Astrocyte of the hippocampus (primary cell): ENCODE results near the gene PARP6.

Experiments used
- DNase-seq: peaks from one replicate; pipeline ENCODE4 v3.0.0; 2011; ENCODE audit warnings: low read depth, low spot score

PARP6 gene

GRCh38 chr15:72272213-72272996 is at the start of gene PARP6:
PARP6 (minus strand) TSS chr15:72272554; CDS start chr15:72267477, 5,077 bp downstream.
- peak; percentile 99 for DNase-seq

- DNase-seq = peak; percentile 90
These were observed 47.8 kb upstream of the PARP6 start, which contains the start of gene CELF6 for GRCh38 chr15:72319985-72320671. CELF6 (minus strand) TSS chr15:72320157; CDS start chr15:72319874, 283 bp downstream.

DNA sequence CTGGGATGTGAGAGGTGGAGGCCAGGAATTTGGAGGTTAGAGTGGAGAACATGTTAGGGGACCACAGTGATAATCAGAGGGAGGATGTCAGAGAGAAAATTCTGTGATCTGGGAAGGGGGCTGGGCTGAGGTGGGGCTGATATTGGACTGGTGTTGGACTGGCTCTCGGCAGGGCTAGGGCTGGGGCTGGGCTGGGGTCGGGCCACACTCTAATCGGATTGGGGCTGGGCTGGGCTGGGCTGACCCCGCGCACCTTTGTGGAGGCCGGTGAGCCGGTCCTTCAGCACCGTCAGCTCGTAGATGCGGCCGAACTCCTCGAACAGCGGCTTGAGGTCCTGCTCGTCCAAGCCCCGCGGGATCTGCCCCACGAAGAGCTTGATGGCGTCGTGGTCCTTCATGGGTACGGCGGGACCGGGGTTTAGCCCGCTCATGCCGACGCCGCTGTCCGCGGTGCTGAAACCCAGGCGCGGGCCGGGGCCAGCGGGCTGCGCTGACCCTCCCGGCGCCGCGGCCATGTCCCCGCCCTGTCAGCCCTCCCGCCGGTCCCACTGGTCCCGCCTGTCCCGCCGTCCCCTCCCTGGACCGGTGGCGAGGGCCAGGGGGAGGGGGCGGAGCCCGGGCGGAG is 47.1 kb upstream of the PARP6 start:
- DNase-seq = peak; percentile 90

DNA sequence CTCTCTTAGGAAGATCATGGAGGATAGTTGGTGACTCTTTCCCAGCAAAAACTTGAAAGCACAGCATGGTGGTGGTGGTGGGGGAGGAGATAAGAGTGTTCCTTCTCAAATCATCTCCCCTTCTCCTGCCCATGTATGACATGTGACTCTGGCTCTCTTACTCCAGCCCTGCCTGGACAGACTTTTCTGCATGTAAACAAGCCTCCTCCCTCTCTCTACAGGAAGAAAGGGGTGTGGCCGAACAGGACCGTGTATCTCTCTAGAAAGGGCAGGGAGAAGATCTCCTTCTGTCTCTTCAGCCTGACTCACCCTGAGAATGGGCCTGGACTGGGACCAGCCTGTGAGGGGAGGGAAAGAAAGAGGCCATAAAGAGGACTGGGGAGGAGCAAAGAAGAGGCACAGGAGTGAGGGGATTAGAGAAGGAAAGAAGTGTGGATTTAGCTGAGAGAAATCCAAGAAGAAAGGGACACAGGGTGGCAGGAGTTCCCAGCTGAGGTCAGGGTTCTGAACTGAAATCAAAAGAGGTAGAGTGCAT is 46.1 kb upstream of the PARP6 start:
- no peak for DNase-seq

- no peak for DNase-seq
These were observed 43.5 kb upstream of the PARP6 start for GRCh38 chr15:72315706-72316370.

DNA sequence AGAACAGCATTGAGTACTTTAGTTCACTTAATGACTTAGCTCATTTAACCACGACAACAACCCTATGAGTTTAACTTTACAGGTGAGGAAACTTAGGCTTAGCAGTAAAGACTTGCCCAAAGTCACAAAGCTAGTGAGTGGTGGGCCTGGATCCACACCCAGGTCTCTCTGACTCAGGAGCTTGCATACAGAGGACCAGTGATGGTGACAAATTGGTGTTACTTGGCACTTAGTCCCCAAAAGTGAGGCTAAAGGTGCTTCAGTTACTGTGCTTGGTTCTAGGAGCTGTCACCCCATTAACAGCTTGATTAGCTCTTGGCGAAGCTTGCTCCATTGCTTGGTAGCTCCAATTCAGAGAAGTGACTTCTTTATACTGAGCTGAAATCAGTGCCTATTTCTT is 41.5 kb upstream of the PARP6 start:
- no peak for DNase-seq

- no peak for DNase-seq
These were observed 41.1 kb upstream of the PARP6 start for GRCh38 chr15:72313448-72313840.

GRCh38 chr15:72312605-72313447 is 40.5 kb upstream of the PARP6 start:
- DNase-seq = peak; percentile 79

DNA sequence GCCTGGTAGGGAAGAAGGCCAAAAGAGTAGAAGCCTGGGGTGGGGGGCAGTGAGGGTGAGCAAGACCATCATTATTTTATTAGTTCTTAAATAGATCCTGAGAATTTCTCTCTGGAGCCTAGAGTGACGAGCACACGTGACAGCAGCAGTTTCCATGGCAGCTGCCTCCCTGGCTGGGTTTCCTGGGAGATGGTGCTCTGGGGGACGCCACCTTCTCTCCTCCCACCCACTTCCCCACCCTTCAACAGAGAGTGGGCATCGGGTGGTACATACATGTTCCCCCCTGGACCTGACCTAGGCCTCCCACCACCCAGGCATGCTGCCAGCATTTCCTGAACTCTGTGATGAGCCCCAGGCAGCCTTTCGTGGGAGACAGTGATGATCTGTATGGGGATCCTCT is 34.7 kb upstream of the PARP6 start:
- no peak for DNase-seq

DNA sequence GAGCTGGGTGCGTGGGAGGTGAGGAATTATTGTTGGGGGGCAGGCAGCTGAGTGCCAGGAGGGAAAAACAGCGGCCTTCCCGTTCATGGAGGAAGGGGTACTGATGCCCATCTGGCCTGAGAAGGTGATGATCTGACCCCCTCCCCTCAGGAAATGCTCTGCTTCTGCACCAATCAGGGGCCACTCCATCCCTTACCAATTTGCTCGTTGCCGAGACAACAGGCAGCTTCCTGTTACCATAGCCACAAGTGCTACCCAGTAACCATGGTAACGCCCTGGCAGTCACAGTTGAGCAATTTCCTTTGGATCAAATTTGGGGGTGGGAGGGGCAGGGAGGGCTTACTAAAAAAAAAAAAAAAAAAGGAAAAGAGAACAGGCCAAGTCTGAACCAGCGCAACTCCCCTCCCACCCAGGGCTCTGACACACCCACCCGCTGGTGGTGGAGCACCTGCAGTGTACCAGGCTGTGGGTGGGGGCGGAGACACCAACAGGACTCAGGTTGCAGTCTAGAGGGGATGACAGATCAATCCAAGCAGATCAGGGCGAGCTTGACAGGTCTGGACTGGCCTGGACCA is 33.9 kb upstream of the PARP6 start:
- peak; percentile 43 for DNase-seq

- no peak for DNase-seq
These were observed 32.2 kb upstream of the PARP6 start for GRCh38 chr15:72304596-72304995.

DNA sequence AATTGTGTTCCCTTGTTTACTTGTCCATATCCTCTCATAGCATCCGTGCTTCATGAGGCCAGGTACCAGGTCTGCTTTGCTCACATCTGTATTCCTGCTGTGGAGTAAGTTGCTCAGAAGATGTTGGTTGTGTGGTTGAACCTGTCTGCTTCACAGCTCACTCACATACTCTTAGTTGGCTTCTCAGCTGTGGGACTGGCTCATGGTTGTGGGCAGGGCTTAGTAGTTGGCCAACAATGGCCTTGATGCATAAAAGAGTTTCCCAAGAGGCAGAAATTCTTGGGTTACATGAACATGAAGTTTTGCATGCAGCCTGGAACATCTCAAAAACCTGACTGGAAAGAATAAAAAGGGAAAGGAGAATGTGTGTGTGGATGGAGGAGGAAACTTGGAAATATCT is 30.6 kb upstream of the PARP6 start:
- no peak for DNase-seq

DNA sequence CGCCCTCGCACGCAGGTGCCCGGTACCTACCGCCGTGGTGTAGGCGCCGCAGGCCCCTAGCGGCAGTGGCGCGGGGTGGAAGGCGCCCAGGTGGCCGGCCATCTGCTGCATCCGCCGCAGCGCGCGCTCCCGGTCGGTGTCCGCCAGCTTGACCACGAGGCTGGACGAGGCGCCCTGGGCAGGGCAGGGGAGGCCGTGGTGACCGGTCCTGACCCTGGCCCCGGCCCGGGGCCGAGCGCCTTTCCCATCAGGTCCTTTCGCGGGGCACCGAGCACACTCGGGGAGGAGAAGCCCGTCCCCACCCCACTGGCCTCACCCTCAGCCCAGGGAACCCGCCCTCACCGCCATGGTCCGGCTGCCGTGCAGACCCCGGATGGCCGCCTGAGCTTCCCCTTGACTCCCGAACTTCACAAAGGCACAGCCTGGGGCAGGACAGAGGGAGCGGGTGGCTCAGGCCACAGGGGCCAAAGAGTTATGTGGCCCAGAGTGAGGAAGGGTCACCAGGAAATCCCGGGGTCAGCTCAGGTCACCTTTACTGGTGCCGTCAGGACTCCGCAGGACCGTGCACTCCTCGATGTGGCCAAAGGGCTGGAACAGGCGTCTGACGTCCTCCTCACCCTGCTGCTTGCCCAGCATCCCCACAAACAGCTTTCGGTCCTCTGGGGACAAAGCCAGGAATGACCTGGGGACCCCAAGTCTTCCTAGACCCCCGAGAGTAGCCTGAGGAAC is 17.4 kb upstream of the PARP6 start:
- DNase-seq = no peak

GRCh38 chr15:72288796-72289596 is 16.6 kb upstream of the PARP6 start:
- no peak for DNase-seq

DNA sequence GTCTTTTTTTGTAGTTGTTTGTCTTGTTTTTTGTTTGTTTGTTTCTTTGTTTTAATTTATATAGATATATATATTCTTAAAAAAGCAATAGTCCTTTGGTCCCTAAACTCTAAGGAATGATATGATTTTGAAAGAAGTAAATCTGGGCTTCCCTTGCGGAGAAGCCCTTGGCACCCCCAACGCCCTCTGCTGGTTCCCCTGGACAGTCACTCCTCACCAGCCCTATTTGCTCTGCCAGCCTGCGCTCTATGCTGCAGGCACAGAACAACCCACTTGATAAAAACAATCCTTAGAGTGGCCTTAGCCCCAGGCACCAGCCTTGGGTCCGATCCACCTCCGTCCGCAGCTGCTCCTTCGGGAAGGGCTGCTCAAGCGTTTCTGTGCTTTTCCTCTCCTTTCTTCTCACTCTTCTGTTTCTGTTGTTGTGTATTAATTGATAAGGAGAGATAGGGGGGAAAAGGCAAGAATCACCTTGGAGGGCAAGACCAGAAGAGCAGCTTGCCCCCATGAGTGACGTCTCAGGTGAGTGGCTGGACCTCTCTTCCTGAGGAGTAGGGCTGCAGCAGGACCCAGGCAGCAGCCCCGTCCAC is 13.7 kb upstream of the PARP6 start:
- peak; percentile 21 for DNase-seq

DNA sequence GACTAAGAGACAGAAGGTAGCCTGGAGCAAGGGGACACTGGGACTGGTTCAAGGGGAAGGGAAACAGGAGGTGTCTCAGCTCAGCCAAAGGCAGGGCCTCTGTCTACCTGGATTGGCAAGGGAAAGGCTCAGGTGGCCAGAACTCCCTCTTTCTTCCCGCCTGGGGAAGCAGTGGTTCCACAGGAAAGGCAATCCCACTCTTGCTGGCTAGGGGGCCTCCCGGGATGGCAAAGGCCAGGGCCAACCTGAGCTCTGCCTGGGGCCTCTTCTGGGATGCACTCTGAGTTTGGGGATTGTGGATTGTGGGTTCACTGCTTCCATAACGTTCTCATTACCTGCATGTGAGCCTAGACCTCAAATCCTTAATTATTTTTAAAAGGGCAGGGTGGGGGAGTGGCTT is 13.0 kb upstream of the PARP6 start:
- no peak for DNase-seq

DNA sequence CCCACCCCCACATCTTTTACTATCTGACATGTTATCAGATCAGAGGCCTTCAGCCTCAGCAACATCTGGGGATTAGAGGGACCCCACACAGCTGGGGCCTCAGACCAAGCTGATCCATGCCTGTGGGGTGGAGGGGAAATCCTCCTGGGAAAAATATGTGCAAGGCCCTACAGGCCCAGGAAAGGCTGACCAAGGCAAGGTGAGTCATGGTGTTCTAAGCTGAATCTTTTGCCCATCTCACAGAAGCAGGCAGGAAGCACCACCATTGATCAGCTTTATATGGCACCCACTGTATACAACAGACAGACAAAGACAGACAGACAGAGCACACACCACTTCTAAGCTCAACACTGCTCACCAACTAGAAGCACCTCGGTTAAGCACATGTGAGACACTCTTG is 12.4 kb upstream of the PARP6 start:
- DNase-seq = no peak

DNA sequence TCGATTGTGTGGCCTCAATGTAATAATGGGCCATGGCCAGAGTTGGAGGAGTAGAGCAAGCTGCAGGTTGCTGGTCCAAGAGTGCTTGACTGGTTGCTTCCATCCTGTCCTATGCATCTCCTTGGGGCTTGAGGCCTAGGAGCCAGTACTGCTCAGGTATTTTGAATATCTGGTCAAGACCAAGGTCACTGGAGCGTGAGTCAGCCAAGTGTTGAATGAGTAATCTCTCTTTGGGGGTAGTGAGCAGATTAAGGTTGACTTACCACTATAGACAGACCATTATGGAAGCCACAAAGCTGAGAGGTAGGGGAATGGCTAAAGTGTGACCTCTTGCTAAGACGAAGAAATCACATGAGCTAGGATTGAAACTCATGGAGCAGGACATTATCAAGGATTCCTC is 9.4 kb upstream of the PARP6 start:
- no peak for DNase-seq

GRCh38 chr15:72280751-72281150 is 8.4 kb upstream of the PARP6 start:
- DNase-seq = no peak
